GM21515 (cell line): ENCODE results near the gene ANXA6.

Experiments used
- ATAC-seq: cut with Tn5 transposase; IDR thresholded peaks from one replicate; pipeline ENCODE4 v1.9.1; 2021; ENCODE audit not compliant: unreplicated experiment

The ANXA6 gene

GRCh38 chr5:151132963-151133362 is 24.6 kb downstream of the ANXA6 start:
- no peak for ATAC-seq

- no peak for ATAC-seq
Measured at GRCh38 chr5:151130922-151131891, 26.4 kb downstream of the ANXA6 start.

GRCh38 chr5:151130235-151130921 is 27.2 kb downstream of the ANXA6 start:
- ATAC-seq = no peak

GRCh38 chr5:151128817-151129216 is 28.8 kb downstream of the ANXA6 start:
- ATAC-seq = no peak

GRCh38 chr5:151127926-151128325 is 29.7 kb downstream of the ANXA6 start:
- ATAC-seq = no peak

GRCh38 chr5:151126199-151126645 is 31.4 kb downstream of the ANXA6 start:
- ATAC-seq = peak; percentile 33

GRCh38 chr5:151125421-151125820 is 32.2 kb downstream of the ANXA6 start:
- ATAC-seq = no peak

- peak; percentile 85 for ATAC-seq
Measured at GRCh38 chr5:151123897-151124751, 33.5 kb downstream of the ANXA6 start.

GRCh38 chr5:151122828-151123227 is 34.8 kb downstream of the ANXA6 start:
- ATAC-seq = no peak

- no peak for ATAC-seq
Measured at GRCh38 chr5:151121665-151122064, 35.9 kb downstream of the ANXA6 start.

- ATAC-seq = no peak
Measured at GRCh38 chr5:151121095-151121494, 36.5 kb downstream of the ANXA6 start.

GRCh38 chr5:151118913-151119575 is 38.5 kb downstream of the ANXA6 start:
- no peak for ATAC-seq

GRCh38 chr5:151115272-151115905 is 42.2 kb downstream of the ANXA6 start:
- no peak for ATAC-seq

- ATAC-seq = no peak
Measured at GRCh38 chr5:151113651-151114050, 43.9 kb downstream of the ANXA6 start.

GRCh38 chr5:151110992-151111391 is 46.6 kb downstream of the ANXA6 start:
- peak; percentile 35 for ATAC-seq

- no peak for ATAC-seq
Measured at GRCh38 chr5:151110122-151110681, 47.4 kb downstream of the ANXA6 start.

- ATAC-seq = no peak
Measured at GRCh38 chr5:151108566-151108965, 49.0 kb downstream of the ANXA6 start.

GRCh38 chr5:151107738-151108520 is 49.6 kb downstream of the ANXA6 start:
- no peak for ATAC-seq

GRCh38 chr5:151107084-151107483 is 50.5 kb downstream of the ANXA6 start:
- no peak for ATAC-seq
